DOHH2 (cell line): ENCODE results near the gene HKDC1.

Experiments
- CTCF ChIP-seq: fragments of 200-600 bp; sonication (generic); IDR thresholded peaks from one replicate; pipeline ENCODE4 v1.5.1; 2014; ENCODE audit warnings: antibody characterized with exemption, mild to moderate bottlenecking, low read depth, low read length; ENCODE audit not compliant: poor library complexity, severe bottlenecking
- EZH2phosphoT487 ChIP-seq: fragments of 200-600 bp; sonication (generic); IDR thresholded peaks from 2 replicates; pipeline ENCODE4 v1.6.1; 2017; ENCODE audit warnings: borderline replicate concordance, mild to moderate bottlenecking, antibody characterized with exemption, low read length, moderate library complexity, mixed read lengths

GRCh38 chr10:69226919-69227450 is 6.9 kb downstream of the HKDC1 start:
- TF ChIP-seq CTCF (no peak), EZH2phosphoT487 (no peak)
